Endothelial cell of umbilical vein (primary cell): ENCODE measurements around the gene CEP63. TPM values are rescaled to one million over a fixed set of nuclear protein-coding genes. Genes with fewer than 3 reads are reported as not detected.

Source experiments
- BruUV-seq: library from RNA; stranded (reverse); fragments of 400-500 nt; replicated peaks from 2 replicates; lab custom pipeline; 2021; lab: Mats Ljungman, UMichigan
- CTCF ChIA-PET: fragments of 300-600, 350-600 bp; sonication (Branson Sonifier 250); formaldehyde crosslinking; loops from one replicate; lab custom pipeline; 2021; ENCODE audit warnings: antibody characterized with exemption, inconsistent platforms; lab: Charles Lee
- POLR2A ChIA-PET: fragments of 300-600, 350-600 bp; sonication (Branson Sonifier 250); formaldehyde crosslinking; loops from one replicate; lab custom pipeline; 2021; ENCODE audit warnings: antibody characterized with exemption, inconsistent platforms; lab: Charles Lee
- DNase-seq: peaks from one replicate; pipeline ENCODE4 v3.0.0-alpha.2; 2011; ENCODE audit warnings: low read depth, low spot score
- FAIRE-seq: peaks from 2 replicates; lab custom pipeline; 2011; peaks lifted over from hg19 to GRCh38; lab: Jason Lieb, UNC
- H2AFZ ChIP-seq: 2 replicates; pipeline ENCODE4 v1.6.0; 2012; ENCODE audit warnings: low read depth, low read length, control low read depth, inconsistent platforms
- H3K27ac ChIP-seq: 2 replicates; pipeline ENCODE4 v1.5.1; 2011; ENCODE audit warnings: low read depth, mild to moderate bottlenecking, control low read depth, low read length, moderate library complexity; ENCODE audit not compliant: insufficient read depth
- H3K27me3 ChIP-seq, 2 experiments: 2 replicates each; pipeline versions ENCODE4 v1.6.0 to v1.6.1; 2011; ENCODE audit warnings: low read length in 2 of 2, mixed read lengths in 1 of 2; ENCODE audit not compliant: control insufficient read depth in 2 of 2, insufficient read depth in 2 of 2
- H3K36me3 ChIP-seq, 2 experiments: 2 replicates in 1 of 2; 3 replicates in 1 of 2; pipeline ENCODE4 v1.5.1; 2011; ENCODE audit warnings: low read length in 2 of 2, mild to moderate bottlenecking in 1 of 2, moderate library complexity in 1 of 2; ENCODE audit not compliant: control insufficient read depth in 2 of 2, insufficient read depth in 2 of 2; ENCODE audit errors: extremely low read depth in 1 of 2
- H3K4me1 ChIP-seq: 3 replicates; pipeline ENCODE4 v1.5.1; 2011; ENCODE audit warnings: mild to moderate bottlenecking, low read length; ENCODE audit not compliant: control insufficient read depth, insufficient read depth; ENCODE audit errors: extremely low read depth
- H3K4me2 ChIP-seq: 2 replicates; pipeline ENCODE4 v1.6.1; 2011; ENCODE audit warnings: low read length, control low read depth, mixed read lengths; ENCODE audit not compliant: insufficient read depth
- H3K4me3 ChIP-seq, 3 experiments: fragments of 200-600 bp in 1 of 3; sonication (generic), shearing (Covaris generic) in 1 of 3; replicated peaks in 1 of 3; 2 replicates each; pipeline ENCODE4 v1.5.1; 2011 to 2016; ENCODE audit warnings: control low read depth in 3 of 3, low read length in 3 of 3, mild to moderate bottlenecking in 2 of 3, inconsistent platforms in 1 of 3, low read depth in 1 of 3, moderate library complexity in 1 of 3; ENCODE audit not compliant: insufficient read depth in 1 of 3
- H3K79me2 ChIP-seq: 2 replicates; pipeline ENCODE4 v1.6.0; 2012; ENCODE audit warnings: low read length, inconsistent platforms; ENCODE audit not compliant: control insufficient read depth, insufficient read depth
- H3K9ac ChIP-seq: replicated peaks from 2 replicates; pipeline ENCODE3; 2011; ENCODE audit warnings: low read length, control low read depth; ENCODE audit not compliant: insufficient read depth; ENCODE audit errors: extremely low read depth
- H3K9me1 ChIP-seq: replicated peaks from 3 replicates; pipeline ENCODE4 v1.6.0; 2011; ENCODE audit warnings: mild to moderate bottlenecking, low read length; ENCODE audit not compliant: control insufficient read depth, insufficient read depth; ENCODE audit errors: extremely low read depth
- H3K9me3 ChIP-seq: replicated peaks from 2 replicates; pipeline ENCODE4 v1.5.1; 2012; ENCODE audit warnings: low read length, inconsistent platforms; ENCODE audit not compliant: control insufficient read depth, insufficient read depth
- H4K20me1 ChIP-seq: replicated peaks from 2 replicates; pipeline ENCODE3; 2011; ENCODE audit warnings: mild to moderate bottlenecking, low read length; ENCODE audit not compliant: control insufficient read depth, insufficient read depth; ENCODE audit errors: extremely low read depth
- EZH2 ChIP-seq: IDR thresholded peaks from 2 replicates; pipeline ENCODE4 v1.6.1; 2012; ENCODE audit warnings: borderline replicate concordance, low read depth, mild to moderate bottlenecking, moderate library complexity, low read length, inconsistent platforms; ENCODE audit not compliant: severe bottlenecking
- FOS ChIP-seq: IDR thresholded peaks from 2 replicates; pipeline ENCODE4 v1.6.1; 2011; ENCODE audit warnings: mild to moderate bottlenecking, low read length, moderate library complexity, borderline replicate concordance; ENCODE audit not compliant: insufficient read depth
- GATA2 ChIP-seq: IDR thresholded peaks from 2 replicates; pipeline ENCODE4 v1.7.0; 2011; ENCODE audit warnings: low read depth, mild to moderate bottlenecking, moderate library complexity, mixed read lengths, low read length; ENCODE audit not compliant: insufficient read length, insufficient read depth
- JUN ChIP-seq: IDR thresholded peaks from 2 replicates; pipeline ENCODE4 v1.6.1; 2011; ENCODE audit warnings: borderline replicate concordance, low read depth; ENCODE audit not compliant: insufficient read length, insufficient read depth
- MAX ChIP-seq: IDR thresholded peaks from 2 replicates; pipeline ENCODE4 v1.6.1; 2011; ENCODE audit not compliant: insufficient read depth, insufficient read length
- MYC ChIP-seq: IDR thresholded peaks from one replicate; pipeline ENCODE4 v1.6.1; 2011; ENCODE audit warnings: mild to moderate bottlenecking, low read depth, low read length
- POLR2A ChIP-seq: IDR thresholded peaks from 2 replicates; pipeline ENCODE4 v1.6.1; 2012; ENCODE audit warnings: low read depth, mild to moderate bottlenecking, control low read depth, low read length
- POLR2AphosphoS5 ChIP-seq: IDR thresholded peaks from 2 replicates; pipeline ENCODE4 v1.6.1; 2012; ENCODE audit warnings: low read depth, mild to moderate bottlenecking, control low read depth, low read length, moderate library complexity; ENCODE audit not compliant: insufficient read depth
- dilution Hi-C: fragments of 300-500 bp; cut with MboI; formaldehyde crosslinking; loops from one replicate; pipeline ENCODE4 v1.15.0; 2019; ENCODE audit warnings: low sequenced_read_pairs; ENCODE audit not compliant: extremely low pct_ligation_motif_present
- intact Hi-C: fragments of 100-400 bp; cut with micrococcal nuclease; formaldehyde crosslinking; loops from one replicate; pipeline ENCODE4 v1.10.0; 2022
- polyA plus RNA-seq, 4 experiments: library from polyadenylated mRNA; depleted of rRNA in 3 of 4; stranded (reverse) in 3 of 4; unstranded in 1 of 4; fragments of >200 nt; gene quantifications; 2 replicates each; pipeline versions ENCODE4 v1.2.1 to v1.2.3, GENCODE V29; 2011 to 2012; ENCODE audit warnings: missing spikeins in 1 of 4
- total RNA-seq: library from RNA; stranded (reverse); gene quantifications from 2 replicates; pipeline ENCODE4 v1.2.3, GENCODE V29; 2021
- TF ChIP-seq, protein P1 (sequence below), 2 donors: IDR thresholded peaks; 1 replicate in 1 of 2; 2 replicates in 1 of 2; pipeline ENCODE4 v1.5.1; 2011; ENCODE audit warnings: low read length in 2 of 2, mild to moderate bottlenecking in 2 of 2, moderate library complexity in 2 of 2, control low read depth in 1 of 2, inconsistent platforms in 1 of 2, low read depth in 1 of 2; ENCODE audit not compliant: insufficient read depth in 1 of 2; ENCODE audit errors: extremely low read depth in 1 of 2

CEP63 gene
- total and polyA plus RNA-seq, 2 donors (not counting 3 experiments of a cell fraction or from before 2014, with no cell fraction given): 5.7 to 29.4 TPM

DNA sequence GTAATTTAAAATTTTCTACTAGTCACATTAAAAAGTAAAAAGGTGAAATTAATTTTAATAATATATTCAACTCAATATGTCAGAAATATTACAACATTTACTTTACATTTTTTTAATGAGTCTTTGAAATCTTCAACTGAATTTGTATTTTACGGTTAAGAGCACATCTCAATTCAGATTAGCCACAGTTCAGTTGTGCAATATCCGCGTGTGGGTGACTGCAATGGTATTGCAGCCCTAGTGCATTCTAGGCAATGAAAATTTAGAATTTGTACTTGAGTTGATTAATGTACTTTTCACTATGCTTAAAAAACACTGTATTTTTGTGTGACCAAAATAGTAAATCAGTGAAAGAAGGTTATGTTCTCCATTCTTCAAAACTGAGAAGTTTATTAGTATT lies 57.3 kb downstream of the CEP63 start:
- no peaks in the 10 kb centered on the region for H3K9me3 ChIP-seq
- no peaks in the 10 kb centered on the region for H3K27me3 ChIP-seq
- H3K27ac ChIP-seq: no peak overlapping the region
- no peak overlapping the region for H3K4me2 ChIP-seq
- no peak overlapping the region for H3K9ac ChIP-seq
- dilution Hi-C loops: no loop called here
- no peaks in the 10 kb centered on the region for H3K9me1 ChIP-seq
- H3K79me2 ChIP-seq: no peaks in the 10 kb centered on the region
- intact Hi-C loops: no loop called here
- BruUV-seq: no TSS peak
- POLR2A ChIA-PET: no interaction called here
- H4K20me1 ChIP-seq: no peaks in the 10 kb centered on the region
- DNase-seq (no peak), FAIRE-seq (no peak)
- H2AFZ ChIP-seq: no peak overlapping the region
- CTCF ChIA-PET: interaction anchor here (1.2 kb wide), 1 partner anchor 39 kb away, joined by 3 read pairs; no protein-coding TSS in a partner anchor
- H3K36me3 ChIP-seq: peaks cover 0 to 3% of the 10 kb centered on the region in 2 experiments
- no peaks in the 10 kb centered on the region for H3K4me1 ChIP-seq
- TF ChIP-seq GATA2: no peak
- TF ChIP-seq POLR2A: no peak
- no peak for TF ChIP-seq MYC
- TF ChIP-seq FOS: no peak
- no peak for TF ChIP-seq JUN
- TF ChIP-seq EZH2: no peak
- TF ChIP-seq MAX: no peak
- TF ChIP-seq POLR2AphosphoS5: no peak
- TF ChIP-seq, protein P1, sequence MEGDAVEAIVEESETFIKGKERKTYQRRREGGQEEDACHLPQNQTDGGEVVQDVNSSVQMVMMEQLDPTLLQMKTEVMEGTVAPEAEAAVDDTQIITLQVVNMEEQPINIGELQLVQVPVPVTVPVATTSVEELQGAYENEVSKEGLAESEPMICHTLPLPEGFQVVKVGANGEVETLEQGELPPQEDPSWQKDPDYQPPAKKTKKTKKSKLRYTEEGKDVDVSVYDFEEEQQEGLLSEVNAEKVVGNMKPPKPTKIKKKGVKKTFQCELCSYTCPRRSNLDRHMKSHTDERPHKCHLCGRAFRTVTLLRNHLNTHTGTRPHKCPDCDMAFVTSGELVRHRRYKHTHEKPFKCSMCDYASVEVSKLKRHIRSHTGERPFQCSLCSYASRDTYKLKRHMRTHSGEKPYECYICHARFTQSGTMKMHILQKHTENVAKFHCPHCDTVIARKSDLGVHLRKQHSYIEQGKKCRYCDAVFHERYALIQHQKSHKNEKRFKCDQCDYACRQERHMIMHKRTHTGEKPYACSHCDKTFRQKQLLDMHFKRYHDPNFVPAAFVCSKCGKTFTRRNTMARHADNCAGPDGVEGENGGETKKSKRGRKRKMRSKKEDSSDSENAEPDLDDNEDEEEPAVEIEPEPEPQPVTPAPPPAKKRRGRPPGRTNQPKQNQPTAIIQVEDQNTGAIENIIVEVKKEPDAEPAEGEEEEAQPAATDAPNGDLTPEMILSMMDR (IDR thresholded peaks at IDR 0.05; ENCODE audit: extremely low read depth in 1 of 2, insufficient read depth in 1 of 2, low read depth in 1 of 2, low read length in 2 of 2): no peak
- H3K4me3 ChIP-seq: no peak overlapping the region
